ENCODE measurements around the gene ADIRF.
"Not testable (repeated sequence)": the region's sequence is repeated elsewhere in the genome, so short reads cannot be mapped to it uniquely, and the experiment has no call there.

The ADIRF gene

DNA sequence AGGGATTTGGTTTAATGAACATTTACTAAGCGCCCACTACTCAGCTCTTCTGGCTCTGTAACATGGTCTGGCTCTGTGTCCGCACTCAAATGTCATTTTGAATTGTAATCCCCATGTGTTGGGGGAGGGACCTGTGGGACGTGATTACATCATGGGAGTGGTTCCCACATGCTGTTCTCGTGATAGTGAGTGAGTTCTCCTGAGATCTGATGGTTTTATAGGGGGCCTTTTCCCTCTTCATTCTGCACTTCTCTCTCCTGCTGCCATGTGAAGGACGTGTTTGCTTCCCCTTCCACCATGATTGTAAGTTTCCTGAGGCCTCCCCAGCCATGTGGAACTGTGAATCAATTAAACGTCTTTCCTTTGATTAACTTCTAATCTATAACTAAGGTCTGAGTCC lies 12.7 kb downstream of the ADIRF start:
- DNase-seq = not testable (repeated sequence)

DNA sequence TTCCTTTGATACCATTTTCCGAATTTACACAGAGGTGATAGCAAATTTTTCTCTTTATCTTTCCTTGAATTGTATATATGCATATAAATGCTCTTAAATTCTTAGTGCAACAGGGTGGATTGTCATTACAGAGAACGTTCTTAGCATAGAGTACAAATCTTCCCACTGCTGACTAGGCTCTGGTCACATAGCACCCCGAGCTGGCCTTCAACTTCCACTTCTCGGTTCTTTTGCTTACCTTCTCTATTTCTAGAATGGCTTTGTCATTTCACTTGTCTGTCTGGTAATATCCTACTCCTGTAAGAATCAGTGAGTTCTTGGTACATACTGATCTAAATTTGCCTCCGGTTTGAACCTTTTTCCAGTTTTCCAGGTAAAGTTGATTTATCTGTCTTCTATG lies 13.4 kb downstream of the ADIRF start:
- DNase-seq = no peak

- DNase-seq = not testable (repeated sequence)
Measured at GRCh38 chr10:86984498-86984897, 16.2 kb downstream of the ADIRF start.

DNA sequence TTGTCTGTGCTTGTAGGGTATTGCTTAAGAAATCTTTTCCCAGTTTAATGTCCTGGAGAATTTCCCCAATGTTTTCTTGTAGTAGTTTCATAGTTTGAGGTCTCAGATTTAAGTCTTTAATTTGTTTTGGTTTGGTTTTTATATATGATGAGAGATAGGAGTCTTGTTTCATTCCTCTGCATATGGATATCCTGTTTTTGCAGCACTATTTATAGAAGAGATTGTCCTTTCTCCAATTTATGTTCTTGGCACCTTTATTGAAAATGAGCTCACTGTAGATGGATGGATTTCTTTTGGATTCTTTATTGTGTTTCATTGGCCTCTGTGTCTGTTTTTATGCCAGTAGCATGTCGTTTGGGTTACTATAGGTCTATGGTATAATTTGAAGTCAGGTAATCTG lies 20.2 kb downstream of the ADIRF start:
- DNase-seq = no peak

GRCh38 chr10:86991362-86991761 lies 23.1 kb downstream of the ADIRF start:
- not testable (repeated sequence) for DNase-seq

DNA sequence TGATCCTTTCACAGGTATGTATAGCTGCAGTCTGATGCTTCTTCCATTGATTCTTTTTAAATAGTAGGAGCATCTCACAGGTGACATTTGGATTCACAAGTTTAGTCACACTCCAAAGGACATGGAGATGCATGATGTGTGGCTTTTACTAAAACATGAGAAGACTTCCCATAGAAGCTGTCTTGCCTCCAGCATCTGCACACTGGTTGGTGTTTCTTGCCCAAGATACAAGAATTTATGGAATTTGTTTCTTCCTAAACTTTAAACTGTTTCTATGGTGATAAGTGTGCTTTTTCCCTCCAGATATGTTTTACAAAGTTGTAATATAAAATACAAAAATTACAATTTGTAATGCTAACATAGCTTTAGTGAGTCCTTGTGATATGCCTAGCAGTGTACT lies 24.2 kb downstream of the ADIRF start:
- no peak for DNase-seq

- DNase-seq = no peak
Measured at GRCh38 chr10:86992929-86993328, 24.6 kb downstream of the ADIRF start.

GRCh38 chr10:86999802-87000403 lies 31.6 kb downstream of the ADIRF start:
- DNase-seq = not testable (repeated sequence)

DNA sequence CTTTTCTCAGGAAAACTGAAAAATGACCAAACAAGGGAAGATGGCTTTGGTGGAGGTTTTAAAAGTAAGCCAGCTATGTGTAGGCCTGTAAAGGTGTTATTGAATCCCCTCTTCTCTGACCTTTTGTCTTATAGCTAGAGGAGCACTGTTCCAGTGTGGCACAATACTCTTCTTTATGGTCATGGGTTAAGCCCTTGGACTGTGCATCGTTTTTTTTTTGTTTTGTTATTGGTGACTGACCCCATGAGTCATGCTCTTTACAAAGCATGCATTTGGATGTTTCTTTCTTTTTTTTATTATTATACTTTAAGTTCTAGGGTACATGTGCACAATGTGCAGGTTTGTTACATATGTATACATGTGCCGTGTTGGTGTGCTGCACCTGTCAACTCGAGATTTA lies 32.2 kb downstream of the ADIRF start:
- no peak for DNase-seq

DNA sequence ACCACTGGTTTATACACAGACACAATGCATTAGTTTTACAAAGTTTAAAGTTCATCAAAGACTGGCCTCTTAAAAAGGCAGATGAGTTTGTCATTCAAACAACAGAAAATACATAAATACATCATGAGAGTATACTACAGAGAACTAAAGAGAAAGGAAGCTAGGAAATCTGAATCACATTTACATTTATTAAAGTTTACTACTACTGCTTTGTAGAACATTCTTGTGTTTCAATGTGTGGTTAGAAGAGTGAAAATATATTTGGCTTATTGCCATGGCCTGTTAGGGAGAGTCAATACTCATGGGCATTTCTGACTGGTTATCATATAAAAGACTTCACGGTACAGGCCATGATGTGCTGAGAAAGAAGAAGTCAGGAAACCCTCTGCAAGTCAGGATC lies 38.8 kb downstream of the ADIRF start:
- not testable (repeated sequence) for DNase-seq

DNA sequence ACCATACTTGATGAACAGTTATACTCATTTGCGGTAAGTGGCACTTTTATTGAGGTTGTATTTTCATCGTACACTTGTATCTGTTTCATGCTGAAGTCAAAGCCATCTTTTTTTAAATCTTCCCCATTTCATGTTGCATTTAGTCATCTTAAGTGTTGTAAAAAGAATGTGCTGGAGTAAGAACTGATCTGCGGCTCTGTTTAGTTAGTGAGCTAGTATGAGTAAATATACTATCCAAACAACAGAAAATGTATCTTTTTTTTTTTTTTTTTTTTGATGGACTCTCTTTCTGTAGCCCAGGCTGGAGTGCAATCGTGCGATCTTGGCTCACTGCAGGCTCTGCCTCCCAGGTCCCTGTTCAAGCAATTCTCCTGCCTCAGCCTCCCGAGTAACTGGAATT lies 39.4 kb downstream of the ADIRF start:
- not testable (repeated sequence) for DNase-seq

DNA sequence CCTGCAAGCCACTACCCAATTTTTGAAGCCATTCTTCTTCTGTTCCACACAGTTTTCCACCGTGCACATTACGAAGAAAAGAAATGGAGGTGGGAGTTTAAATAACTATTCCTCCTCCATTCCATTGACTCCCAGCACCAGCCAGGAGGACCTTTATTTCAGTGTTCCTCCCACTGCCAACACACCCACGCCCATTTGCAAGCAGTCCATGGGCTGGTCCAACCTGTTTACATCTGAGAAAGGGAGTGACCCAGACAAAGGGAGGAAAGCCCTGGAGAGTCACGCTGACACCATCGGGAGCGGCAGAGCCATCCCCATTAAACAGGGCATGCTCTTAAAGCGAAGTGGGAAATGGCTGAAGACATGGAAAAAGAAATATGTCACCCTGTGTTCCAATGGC lies 40.0 kb downstream of the ADIRF start:
- not testable (repeated sequence) for DNase-seq

DNA sequence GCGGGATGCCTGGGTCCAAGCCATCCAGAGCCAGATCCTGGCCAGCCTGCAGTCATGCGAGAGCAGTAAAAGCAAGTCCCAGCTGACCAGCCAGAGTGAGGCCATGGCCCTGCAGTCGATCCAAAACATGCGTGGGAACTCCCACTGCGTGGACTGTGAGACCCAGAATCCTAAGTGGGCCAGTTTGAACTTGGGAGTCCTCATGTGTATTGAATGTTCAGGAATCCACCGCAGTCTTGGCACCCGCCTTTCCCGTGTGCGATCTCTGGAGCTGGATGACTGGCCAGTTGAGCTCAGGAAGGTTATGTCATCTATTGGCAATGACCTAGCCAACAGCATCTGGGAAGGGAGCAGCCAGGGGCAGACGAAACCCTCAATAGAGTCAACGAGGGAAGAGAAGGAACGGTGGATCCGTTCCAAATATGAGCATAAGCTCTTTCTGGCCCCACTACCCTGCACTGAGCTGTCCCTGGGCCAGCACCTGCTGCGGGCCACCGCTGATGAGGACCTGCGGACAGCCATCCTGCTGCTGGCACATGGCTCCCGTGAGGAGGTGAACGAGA lies 40.9 kb downstream of the ADIRF start:
- DNase-seq = not testable (repeated sequence)

DNA sequence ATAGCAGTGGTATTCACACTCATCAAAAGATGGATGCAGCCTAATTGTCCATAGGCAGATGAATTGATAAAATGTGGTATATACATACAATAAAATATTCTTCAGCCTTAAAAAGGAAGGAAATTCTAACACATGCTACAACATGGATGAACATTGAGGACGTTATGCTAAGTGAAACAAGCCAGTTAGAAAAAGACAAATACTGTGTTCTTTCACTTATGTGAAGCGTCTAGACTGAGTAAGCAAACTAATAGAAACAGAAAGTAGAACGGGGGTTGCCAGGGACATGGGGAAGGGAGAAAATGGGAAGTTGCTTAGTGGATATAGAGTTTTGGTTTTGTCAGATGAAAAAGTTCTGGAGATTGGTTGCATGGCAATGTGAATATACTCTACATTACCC lies 45.2 kb downstream of the ADIRF start:
- not testable (repeated sequence) for DNase-seq

DNA sequence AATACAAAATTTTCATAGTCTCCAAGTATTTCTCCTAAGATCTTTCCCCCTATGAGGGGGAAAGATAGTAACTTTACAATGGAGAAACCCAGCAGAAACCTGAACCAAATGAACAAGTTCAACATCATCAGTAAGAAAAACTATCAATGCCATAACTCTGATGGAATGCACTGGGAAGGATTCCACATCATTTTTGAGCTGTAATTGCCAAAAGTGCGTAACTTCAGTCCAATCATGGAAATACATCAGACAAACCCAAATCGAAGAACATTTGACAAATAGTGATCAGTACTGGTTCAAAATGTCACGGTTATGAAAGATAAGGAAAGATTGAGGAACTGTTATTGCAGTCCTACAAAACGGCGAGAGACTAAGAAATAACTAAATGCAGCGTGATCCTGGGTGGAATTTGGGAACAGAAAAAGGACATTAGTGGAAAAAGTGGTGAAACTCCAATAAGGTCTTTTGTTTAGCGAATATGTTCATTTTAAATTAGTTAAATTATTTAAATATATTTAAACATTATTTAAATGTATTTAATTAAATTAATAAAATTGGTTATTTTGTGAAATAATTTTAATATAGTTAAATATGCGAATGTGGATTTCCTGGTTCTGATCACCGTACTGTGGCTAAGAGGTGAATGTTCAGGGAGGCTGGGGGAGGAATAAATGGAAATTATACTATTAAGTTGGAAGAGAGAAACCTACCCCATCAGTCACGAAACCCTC lies 46.9 kb downstream of the ADIRF start:
- not testable (repeated sequence) for DNase-seq

GRCh38 chr10:87018127-87018526 lies 49.8 kb downstream of the ADIRF start:
- DNase-seq = not testable (repeated sequence)

GRCh38 chr10:87019066-87019465 lies 50.8 kb downstream of the ADIRF start:
- DNase-seq = not testable (repeated sequence)

DNA sequence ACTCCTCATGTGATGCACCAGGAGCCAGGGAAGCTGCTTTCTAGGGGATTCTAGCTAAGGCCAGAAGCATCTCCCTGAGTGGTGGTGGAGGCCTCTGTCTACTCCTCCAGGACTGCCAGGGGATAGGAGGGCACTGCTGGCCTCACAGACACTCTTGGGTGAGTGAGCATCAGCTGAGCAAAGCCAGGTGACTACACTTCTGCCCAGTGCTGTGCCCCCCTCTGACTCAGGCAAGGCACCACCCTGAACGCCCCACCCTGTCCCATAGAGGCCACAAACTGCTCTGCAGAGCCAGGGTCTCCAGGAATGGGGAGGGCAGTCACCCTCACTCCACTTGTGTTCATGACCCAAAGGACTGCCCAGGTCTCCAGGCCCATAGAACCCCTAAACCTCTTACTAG lies 51.2 kb downstream of the ADIRF start:
- not testable (repeated sequence) for DNase-seq

GRCh38 chr10:87020056-87020455 lies 51.8 kb downstream of the ADIRF start, which contains the start of gene FAM25A:
FAM25A (plus strand) TSS chr10:87020294; CDS start chr10:87020325, 31 bp downstream.
- not testable (repeated sequence) for DNase-seq
